Stimulated activated CD4-positive, alpha-beta T cell treated with anti-CD3 and anti-CD28 coated beads, Interleukin-2, amount 100 ng/mL, for 4 hours (primary cell): Measurements from ENCODE around the gene EHD4.

Source experiments
- DNase-seq: peaks from one replicate; pipeline ENCODE4 v3.0.0-alpha.2; 2020; ENCODE audit warnings: low read depth

The EHD4 gene

DNA sequence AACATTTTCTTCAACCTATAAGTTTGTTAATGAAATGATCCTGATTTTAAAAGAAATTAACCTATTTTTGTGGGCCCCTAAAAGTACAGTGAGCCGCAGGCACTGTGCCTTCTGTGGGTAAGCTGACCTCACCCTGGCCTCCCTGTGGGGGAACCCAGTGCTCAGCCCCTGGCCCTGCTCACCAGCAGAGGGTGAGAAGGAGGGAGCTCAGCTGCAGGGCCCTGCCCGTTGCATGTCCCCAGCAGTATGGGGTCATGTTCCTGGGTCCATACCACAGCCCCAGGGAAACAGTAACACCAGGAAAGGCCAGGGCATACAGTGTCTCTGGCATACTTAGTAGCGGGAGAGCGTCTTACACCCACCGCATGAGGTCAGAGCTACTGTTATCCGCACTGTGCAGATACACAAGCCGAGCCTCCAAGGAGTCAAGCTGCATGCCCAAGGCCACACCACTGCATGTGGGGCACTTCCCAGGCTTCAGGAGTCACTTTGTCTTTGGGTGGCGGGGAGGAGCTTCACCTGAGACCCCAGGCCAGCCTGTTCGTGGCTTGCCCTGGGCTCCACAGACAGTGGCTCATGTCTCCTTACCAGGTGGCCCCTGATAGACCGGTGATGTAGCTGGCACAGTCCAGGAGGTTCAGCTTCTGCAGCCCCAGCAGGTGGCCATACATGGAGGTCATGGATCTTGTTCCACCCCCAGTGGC lies 22.6 kb upstream of the EHD4 start:
- DNase-seq: no peak

- no peak for DNase-seq
Observed at GRCh38 chr15:41994171-41994650, 21.9 kb upstream of the EHD4 start.

DNA sequence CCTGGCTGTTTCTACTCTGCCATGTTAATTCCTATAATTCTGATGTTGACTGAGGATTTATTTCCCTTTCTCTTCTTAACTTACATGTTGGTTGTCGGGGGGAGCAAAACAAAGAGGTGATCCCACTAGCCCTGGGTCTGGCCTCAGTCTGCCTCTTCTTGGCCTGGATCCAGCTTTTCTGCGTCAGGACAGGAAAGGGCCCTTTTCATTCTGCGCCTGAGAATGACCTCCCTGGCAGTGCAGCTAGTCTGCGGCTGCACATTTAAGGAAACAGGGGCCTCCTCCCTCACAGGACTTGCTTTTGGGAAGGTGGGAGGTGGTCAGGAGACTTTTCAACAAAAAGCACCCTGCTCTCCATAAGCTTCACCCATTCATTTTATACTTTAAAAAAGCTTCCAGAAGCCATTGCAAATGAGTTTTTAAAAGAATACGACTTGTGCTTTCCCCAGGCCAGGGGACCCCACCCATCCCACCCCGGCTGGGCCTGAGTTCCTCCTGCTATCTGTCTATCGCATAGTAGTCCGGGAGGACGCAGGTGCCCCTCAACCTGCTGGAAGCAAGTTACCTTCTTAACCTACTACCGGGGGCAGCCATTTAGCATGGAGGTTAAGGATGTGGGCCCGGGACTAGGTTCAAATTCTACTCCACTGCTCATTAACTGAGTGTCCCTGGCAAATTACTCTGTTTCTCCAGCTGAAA lies 21.3 kb upstream of the EHD4 start:
- no peak for DNase-seq

- no peak for DNase-seq
Observed at GRCh38 chr15:41992803-41993190, 20.4 kb upstream of the EHD4 start.

DNA sequence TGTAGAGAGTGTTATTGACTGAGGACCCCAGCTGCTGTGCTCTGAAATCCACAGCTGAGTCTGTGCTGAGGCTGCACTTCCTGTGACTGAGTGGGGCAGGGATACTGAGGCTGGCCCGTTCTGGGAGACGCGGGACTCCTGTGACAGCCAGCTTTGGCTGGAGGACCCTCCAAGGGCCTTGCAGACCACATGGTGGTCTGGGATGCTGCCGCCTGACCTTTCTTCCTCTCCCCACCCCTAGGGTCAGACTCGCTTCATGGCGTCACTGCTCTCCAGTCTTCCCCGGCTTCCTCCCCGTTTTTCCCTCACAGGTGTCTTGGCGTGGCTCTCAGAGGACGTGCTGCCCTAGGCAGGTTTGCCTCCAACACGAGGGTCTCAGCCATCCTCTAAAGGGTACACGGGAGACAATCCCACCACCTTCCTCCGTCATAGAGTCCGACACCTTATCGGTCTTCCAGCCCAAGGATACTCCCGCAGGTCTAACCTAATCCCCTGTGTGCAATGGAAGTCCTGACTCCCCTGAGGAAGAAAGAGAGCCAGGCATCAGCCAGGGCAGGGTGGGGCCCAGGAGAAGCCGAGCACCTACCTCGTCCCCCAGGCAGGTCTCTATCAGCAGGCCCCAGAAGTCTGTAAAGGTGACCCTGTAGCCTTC lies 19.9 kb upstream of the EHD4 start:
- no peak for DNase-seq

GRCh38 chr15:41990691-41991090 lies 18.3 kb upstream of the EHD4 start:
- DNase-seq: no peak

- no peak for DNase-seq
Observed at GRCh38 chr15:41990243-41990605, 17.9 kb upstream of the EHD4 start.

DNA sequence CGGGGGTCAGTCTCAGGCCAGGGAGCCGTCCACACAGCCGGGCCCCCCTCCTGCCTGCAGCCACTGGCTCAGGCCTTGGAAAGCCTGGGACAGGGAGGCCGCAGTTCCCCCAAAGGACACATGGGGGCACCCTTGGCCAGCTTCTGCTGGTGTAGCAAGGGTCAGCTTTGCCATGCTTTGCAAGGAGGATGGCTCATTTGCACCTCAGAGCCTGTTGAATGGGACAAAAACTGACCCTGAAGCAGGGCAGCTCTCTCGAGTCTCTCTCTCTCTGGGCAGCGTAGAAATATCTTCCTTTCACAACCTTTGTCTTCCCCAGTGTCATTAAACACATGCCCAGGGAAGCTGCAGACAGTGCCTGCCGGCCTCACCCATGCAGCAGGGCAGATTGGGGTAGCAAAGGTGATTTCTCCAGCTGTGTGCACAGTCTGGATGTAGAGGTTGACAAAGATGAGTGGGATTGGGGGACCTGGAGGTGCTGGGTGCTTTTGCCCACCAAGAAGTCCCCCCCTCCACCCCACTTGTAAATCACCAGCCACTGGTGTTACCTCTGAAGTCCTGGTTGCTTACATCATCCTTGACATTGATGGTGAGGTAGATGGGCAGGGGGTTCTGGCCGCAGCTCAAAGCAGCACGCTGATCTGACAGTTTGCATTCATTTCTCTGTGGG lies 17.4 kb upstream of the EHD4 start:
- DNase-seq: peak; percentile 72

- no peak for DNase-seq
Observed at GRCh38 chr15:41988896-41989572, 16.7 kb upstream of the EHD4 start.

DNA sequence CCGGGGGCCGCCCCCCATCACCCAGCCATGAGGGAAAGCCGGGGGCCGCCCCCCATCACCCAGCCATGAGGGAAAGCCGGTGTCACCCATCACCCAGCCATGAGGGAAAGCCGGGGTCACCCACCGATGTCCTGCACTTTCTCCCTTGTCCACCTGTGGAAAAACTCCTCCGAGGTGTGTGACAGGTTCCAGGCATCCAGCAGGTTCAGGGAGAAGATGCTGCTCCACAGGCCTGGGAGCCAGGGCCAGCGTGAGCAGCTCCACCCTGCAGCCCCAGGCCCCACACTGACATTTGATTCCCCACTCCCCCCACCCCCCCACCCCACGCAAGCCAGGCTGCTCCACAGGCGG lies 15.5 kb upstream of the EHD4 start:
- DNase-seq: no peak

GRCh38 chr15:41987246-41987924 lies 15.0 kb upstream of the EHD4 start:
- no peak for DNase-seq

DNA sequence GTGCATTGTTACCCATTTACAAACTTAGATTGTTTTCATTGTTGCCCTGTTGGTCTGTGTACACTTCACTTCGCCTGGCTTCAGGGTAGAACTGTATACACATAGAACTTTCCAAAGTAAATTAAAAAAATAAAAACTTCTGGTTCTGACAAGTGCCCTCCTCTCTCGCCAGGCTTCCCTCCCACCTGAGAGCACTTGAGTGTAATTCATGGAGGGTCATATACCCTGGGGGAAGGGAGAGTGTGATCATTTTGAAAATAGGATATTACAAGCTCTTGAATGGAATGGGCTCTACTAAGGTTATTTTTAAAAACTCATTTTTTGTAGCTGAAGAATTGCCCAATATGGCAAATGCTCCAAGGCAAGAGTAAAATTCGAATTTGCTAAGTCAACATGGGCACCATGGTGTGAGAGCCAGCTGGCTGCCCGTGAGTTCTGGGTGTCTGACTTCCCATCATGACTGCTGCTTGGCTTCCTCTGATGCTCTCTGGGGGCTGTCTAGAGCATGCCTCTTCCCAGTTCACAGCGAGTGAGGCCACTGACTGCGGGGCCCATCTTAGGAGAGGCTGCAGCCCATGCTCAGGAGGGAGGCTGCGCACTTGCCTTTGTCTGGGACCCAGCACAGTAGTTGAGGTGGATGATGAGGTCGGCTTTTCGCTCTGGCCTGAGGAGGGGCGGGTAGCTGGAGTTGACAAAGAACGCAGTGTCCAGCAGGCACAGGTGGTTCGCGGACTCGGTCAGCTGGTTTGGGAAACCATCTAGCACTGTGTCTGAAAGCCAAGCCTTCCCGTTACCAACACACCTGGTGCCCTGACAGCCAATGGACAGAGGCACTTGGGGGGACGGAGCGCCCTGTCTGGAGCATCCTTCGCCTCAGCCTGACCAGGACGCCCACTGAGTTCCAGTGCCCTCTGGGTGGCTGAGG lies 13.1 kb upstream of the EHD4 start:
- DNase-seq: no peak

- DNase-seq: no peak
Observed at GRCh38 chr15:41984622-41985021, 12.3 kb upstream of the EHD4 start.

DNA sequence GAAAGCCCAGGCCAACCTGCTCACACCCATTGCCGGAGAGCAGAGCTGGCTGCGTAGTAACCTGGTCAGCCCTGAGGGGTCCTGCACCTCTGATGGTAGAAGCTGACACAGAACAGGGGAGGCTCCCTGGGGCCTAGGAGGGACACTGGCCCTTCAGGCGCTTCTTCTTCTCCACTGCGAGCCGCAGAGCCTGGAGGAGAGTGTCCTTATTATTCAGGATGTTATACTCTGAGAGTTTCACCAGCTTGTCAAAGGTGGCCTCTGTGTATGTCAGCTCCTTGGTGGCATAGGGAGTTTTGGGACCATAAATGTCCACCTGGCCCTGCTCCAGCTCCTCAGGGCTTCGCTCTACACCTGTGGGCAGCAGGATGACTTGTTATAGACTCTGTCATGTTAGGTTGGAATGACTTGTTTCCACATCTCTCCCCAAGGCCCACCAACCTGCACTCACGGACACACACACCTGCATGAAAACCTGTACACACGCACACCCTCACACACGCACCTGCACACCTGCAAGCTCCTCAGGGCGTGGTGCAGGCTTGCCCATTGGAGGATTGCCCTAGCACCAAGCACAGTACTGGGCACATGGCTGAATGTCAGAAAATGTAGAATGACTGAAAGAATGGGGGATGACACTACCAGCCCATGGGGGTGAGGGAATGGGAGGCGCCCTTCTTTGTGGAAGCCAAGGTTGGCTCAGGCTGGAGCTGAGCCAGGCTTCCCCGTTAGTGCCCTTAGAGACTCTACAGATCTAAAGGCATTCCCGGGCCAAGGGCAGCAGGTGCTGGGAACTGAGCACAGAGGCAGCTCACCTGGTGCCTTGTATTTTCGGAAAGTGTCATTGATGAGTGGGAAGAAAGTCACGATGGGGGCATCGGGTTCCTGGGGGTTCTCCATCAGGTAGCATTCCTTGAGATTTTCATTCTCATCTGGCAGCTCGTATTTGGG lies 11.5 kb upstream of the EHD4 start:
- DNase-seq: no peak

GRCh38 chr15:41983221-41983620 lies 10.9 kb upstream of the EHD4 start:
- DNase-seq: no peak

DNA sequence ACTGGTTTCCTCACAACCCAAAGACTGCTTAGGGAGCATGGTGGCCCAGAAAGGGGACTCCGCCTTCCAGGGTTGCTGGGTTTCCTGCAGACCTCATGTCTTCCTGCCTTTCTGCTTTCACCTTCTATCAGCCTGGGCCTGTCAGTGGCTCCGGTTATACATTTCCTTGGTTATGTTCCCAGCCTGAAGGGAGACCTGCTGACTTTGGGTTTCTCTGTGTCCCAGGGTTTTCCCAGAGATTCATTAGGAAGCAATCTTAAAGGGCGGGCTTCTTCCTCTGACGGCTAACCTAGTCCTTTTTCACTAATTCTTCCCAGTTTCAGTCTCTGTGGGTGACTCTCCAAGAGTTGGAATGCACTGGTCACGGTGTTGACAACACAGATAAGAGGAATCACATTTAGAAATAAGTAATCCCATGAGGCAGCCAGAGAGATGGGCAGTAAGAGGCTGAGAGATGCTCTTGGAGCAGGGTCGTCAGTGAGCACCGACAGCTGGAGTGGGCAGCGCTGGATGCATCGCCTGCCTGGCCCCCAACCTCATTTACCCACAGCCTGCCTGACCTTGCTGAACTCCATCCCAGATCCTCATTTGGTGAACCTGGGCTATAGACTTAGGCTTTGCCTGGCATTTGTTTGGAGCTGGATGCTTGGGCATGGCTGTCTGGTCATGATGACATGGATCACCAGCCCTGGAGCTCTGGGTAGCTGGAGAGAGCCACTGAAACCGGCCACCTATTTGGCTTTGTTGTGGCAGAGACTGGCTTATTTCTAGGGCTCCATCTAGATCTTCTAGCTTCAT lies 10.0 kb upstream of the EHD4 start:
- DNase-seq: no peak

- DNase-seq: no peak
Observed at GRCh38 chr15:41981371-41982132, 9.2 kb upstream of the EHD4 start.
